ENCODE results near the gene MAP3K8. TPM values are rescaled to one million over a fixed set of nuclear protein-coding genes. Genes with fewer than 3 reads are reported as not detected.

Gene MAP3K8
- polyA plus RNA-seq, 1 experiment: 13.7 TPM

- POLR2A ChIA-PET: interaction anchor here (0.5 kb wide), 1 partner anchor 16 kb away, joined by 6 read pairs; no protein-coding TSS in a partner anchor
- Histone ChIP-seq H3K27me3 (ENCODE audit: control insufficient read depth, insufficient read depth, low read length) (no peaks in the 10 kb centered on the region), H3K4me3 (ENCODE audit: low read depth, low read length) (no peak overlapping the region), H3K36me3 (ENCODE audit: control insufficient read depth, insufficient read depth, low read length) (peaks cover 21% of the 10 kb centered on the region)
- CTCF ChIA-PET: interaction anchor here (1.2 kb wide), 1 partner anchor 8 kb away, joined by 3 read pairs; no protein-coding TSS in a partner anchor
- TF ChIP-seq, protein P1, sequence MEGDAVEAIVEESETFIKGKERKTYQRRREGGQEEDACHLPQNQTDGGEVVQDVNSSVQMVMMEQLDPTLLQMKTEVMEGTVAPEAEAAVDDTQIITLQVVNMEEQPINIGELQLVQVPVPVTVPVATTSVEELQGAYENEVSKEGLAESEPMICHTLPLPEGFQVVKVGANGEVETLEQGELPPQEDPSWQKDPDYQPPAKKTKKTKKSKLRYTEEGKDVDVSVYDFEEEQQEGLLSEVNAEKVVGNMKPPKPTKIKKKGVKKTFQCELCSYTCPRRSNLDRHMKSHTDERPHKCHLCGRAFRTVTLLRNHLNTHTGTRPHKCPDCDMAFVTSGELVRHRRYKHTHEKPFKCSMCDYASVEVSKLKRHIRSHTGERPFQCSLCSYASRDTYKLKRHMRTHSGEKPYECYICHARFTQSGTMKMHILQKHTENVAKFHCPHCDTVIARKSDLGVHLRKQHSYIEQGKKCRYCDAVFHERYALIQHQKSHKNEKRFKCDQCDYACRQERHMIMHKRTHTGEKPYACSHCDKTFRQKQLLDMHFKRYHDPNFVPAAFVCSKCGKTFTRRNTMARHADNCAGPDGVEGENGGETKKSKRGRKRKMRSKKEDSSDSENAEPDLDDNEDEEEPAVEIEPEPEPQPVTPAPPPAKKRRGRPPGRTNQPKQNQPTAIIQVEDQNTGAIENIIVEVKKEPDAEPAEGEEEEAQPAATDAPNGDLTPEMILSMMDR (IDR thresholded peaks at IDR 0.05; ENCODE audit: insufficient read depth, low read depth, low read length): no peak
- no peak for DNase-seq (ENCODE audit: low read depth)
These were observed 20.0 kb downstream of the MAP3K8 start for GRCh38 chr10:30453764-30454527.

DNA sequence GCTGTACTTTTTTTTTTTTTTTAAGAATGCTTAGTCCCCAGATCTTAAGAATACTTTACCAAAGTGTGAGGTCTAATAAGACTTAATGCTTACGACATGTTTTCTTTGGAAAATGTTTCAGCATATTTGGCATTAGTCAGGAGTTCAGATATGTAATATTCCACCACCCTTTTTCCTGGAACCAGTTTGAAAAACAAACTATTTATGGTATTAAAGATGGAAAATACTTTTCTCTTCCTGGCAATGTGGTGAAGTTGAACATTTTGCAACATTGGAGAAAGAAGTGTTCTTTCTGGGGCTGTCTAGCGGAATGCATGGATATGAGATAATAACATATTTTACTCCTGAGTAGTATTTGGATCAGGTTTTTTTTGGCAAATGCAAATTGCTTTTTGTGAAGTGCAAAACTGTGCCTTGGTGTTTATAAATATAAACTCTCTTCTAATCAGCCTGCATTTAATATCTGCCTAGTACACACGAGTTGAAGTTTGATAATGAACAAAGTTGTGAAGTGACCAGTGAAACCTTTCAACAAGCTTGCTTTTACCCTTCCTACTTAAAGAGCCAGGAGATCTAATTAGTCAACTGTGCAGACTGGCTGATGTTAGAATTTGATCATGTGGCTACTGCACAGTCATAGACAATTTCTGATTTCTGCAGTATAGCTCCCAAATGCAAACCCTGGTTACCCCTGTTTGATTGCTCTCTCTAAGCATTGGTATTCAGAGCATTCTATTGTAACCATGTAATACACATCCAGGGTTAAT, 20.9 kb downstream of the MAP3K8 start:
- Histone ChIP-seq H3K36me3 (ENCODE audit: control insufficient read depth, insufficient read depth, low read length) (peaks cover 24% of the 10 kb centered on the region), H3K27me3 (ENCODE audit: control insufficient read depth, insufficient read depth, low read length) (no peaks in the 10 kb centered on the region), H3K4me3 (ENCODE audit: low read depth, low read length) (no peak overlapping the region)
- TF ChIP-seq, protein P1 (IDR thresholded peaks at IDR 0.05; ENCODE audit: insufficient read depth, low read depth, low read length): no peak
- ChIA-PET CTCF (interaction anchor here (1.2 kb wide), 1 partner anchor 9 kb away, joined by 3 read pairs; no protein-coding TSS in a partner anchor), POLR2A (no interaction called here)
- DNase-seq (ENCODE audit: low read depth): peak; percentile 95

DNA sequence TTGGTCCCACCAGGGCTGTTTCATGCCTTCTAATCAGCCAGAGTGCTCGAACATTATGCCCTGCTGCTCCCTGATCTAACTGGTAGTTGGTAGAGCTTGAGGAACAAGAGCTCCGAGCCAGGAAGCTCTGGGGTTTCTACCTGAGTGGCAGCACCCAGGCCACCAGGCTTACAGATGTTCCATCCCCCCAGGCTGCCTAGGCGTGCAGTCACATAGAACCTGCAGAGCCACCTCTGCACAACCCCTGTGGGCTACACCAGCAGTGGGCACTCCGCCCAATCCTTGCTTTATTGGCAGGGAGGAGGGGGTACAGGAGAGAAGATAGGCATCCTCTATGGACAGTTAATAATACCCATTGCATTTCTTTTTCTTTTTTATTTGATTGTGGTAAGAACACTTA, 21.8 kb downstream of the MAP3K8 start:
- peaks cover 26% of the 10 kb centered on the region for H3K36me3 ChIP-seq (ENCODE audit: control insufficient read depth, insufficient read depth, low read length)
- CTCF ChIA-PET: interaction anchor here (1.0 to 1.1 kb wide), 2 partner anchors 12 to 80 kb away, joined by 3 read pairs; no protein-coding TSS in a partner anchor
- DNase-seq (ENCODE audit: low read depth): no peak

GRCh38 chr10:30456266-30456665, 22.3 kb downstream of the MAP3K8 start:
- ChIA-PET POLR2A (no interaction called here), CTCF (interaction anchor here (1.0 to 1.1 kb wide), 2 partner anchors 12 to 80 kb away, joined by 3 read pairs; no protein-coding TSS in a partner anchor)

More for the DNA sequence above, 21.8 kb downstream of the MAP3K8 start:
- TF ChIP-seq, protein P1 (IDR thresholded peaks at IDR 0.05; ENCODE audit: insufficient read depth, low read depth, low read length): no peak
- no peak overlapping the region for H3K4me3 ChIP-seq (ENCODE audit: low read depth, low read length)
- POLR2A ChIA-PET: no interaction called here
- no peaks in the 10 kb centered on the region for H3K27me3 ChIP-seq (ENCODE audit: control insufficient read depth, insufficient read depth, low read length)

More at GRCh38 chr10:30456266-30456665, 22.3 kb downstream of the MAP3K8 start:
- Histone ChIP-seq H3K4me3 (ENCODE audit: low read depth, low read length) (no peak overlapping the region), H3K36me3 (ENCODE audit: control insufficient read depth, insufficient read depth, low read length) (peaks cover 28% of the 10 kb centered on the region), H3K27me3 (ENCODE audit: control insufficient read depth, insufficient read depth, low read length) (no peaks in the 10 kb centered on the region)
- TF ChIP-seq, protein P1 (IDR thresholded peaks at IDR 0.05; ENCODE audit: insufficient read depth, low read depth, low read length): no peak
- no peak for DNase-seq (ENCODE audit: low read depth)

All from BJ (cell line).